ENCODE results near the gene HOXB8.

DNA sequence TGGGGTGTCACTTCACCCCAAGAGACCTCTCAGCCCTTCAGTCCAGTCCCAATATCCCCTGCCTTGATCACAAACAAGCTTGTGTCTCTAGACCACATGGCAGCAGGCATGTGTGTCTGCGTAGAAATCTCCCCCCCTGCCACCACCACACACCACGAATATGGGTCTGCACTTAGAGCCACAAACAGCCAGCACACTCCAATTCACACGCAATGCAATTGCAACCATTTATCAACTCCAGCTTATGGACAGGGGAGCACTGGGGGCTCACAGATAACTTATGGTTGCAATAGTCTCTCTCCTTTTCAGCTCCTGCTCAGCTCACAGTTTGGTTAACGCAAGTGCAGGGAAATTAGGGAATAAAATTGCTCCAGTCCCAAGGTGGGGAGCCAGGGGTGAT lies 8.5 kb upstream of the HOXB8 start:
- TF ChIP-seq, protein P1, sequence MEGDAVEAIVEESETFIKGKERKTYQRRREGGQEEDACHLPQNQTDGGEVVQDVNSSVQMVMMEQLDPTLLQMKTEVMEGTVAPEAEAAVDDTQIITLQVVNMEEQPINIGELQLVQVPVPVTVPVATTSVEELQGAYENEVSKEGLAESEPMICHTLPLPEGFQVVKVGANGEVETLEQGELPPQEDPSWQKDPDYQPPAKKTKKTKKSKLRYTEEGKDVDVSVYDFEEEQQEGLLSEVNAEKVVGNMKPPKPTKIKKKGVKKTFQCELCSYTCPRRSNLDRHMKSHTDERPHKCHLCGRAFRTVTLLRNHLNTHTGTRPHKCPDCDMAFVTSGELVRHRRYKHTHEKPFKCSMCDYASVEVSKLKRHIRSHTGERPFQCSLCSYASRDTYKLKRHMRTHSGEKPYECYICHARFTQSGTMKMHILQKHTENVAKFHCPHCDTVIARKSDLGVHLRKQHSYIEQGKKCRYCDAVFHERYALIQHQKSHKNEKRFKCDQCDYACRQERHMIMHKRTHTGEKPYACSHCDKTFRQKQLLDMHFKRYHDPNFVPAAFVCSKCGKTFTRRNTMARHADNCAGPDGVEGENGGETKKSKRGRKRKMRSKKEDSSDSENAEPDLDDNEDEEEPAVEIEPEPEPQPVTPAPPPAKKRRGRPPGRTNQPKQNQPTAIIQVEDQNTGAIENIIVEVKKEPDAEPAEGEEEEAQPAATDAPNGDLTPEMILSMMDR (IDR thresholded peaks at IDR 0.05; ENCODE audit: extremely low read depth in 1 of 2, insufficient read depth in 1 of 2, low read depth in 1 of 2, low read length in 2 of 2): no peak
- peak; percentile 18 for TF ChIP-seq EZH2 (IDR thresholded peaks at IDR 0.05; ENCODE audit: borderline replicate concordance, low read depth, low read length, severe bottlenecking)
- no peak for TF ChIP-seq POLR2A (IDR thresholded peaks at IDR 0.05; ENCODE audit: low read depth, low read length)
- TF ChIP-seq MYC (IDR thresholded peaks at IDR 0.05; ENCODE audit: low read depth, low read length): no peak
